IMR-90 (cell line): ENCODE results near the gene ADGRG6. TPM values are rescaled to one million over a fixed set of nuclear protein-coding genes. Genes with fewer than 3 reads are reported as not detected.

ENCODE experiments used
- ATAC-seq: fragments of 200-7000 bp; cut with Tn5 transposase; 2 replicates; pipeline ENCODE4 v1.9.1; 2020; ENCODE audit warnings: low read depth, mild to moderate bottlenecking, moderate library complexity
- BruUV-seq: library from RNA; stranded (reverse); fragments of 400-500 nt; replicated peaks from 2 replicates; lab custom pipeline; 2021; lab: Mats Ljungman, UMichigan
- CTCF ChIA-PET: fragments of 300-600 bp; formaldehyde crosslinking; extraction: SDS; loops from one replicate; lab custom pipeline; 2021; ENCODE audit warnings: antibody characterized with exemption; lab: Yijun Ruan, JAX
- POLR2A ChIA-PET: fragments of 300-600 bp; sonication (Branson Sonifier 250); formaldehyde crosslinking; loops from one replicate; lab custom pipeline; 2022; ENCODE audit warnings: antibody characterized with exemption; ENCODE audit not compliant: unreplicated experiment; lab: Charles Lee
- DNase-seq: peaks from one replicate; pipeline ENCODE4 v3.0.0; 2013
- H2AFZ ChIP-seq: replicated peaks from 2 replicates; pipeline ENCODE3; 2013; ENCODE audit warnings: low read length, mild to moderate bottlenecking; ENCODE audit not compliant: poor library complexity
- H2AK5ac ChIP-seq: 2 replicates; pipeline ENCODE4 v1.6.1; 2013; ENCODE audit warnings: low read depth, low read length, inconsistent platforms
- H2AK9ac ChIP-seq: replicated peaks from 2 replicates; pipeline ENCODE3; 2013; ENCODE audit warnings: mild to moderate bottlenecking, low read depth, low read length, moderate library complexity; ENCODE audit not compliant: poor library complexity
- H2BK120ac ChIP-seq: 2 replicates; pipeline ENCODE4 v1.6.1; 2013; ENCODE audit warnings: low read depth, low read length, inconsistent platforms
- H2BK15ac ChIP-seq: 3 replicates; pipeline ENCODE4 v1.6.1; 2013; ENCODE audit warnings: low read depth, low read length, inconsistent platforms
- H2BK20ac ChIP-seq: 2 replicates; pipeline ENCODE4 v1.6.1; 2013; ENCODE audit warnings: low read depth, mild to moderate bottlenecking, inconsistent platforms, low read length, moderate library complexity
- H2BK5ac ChIP-seq: 2 replicates; pipeline ENCODE4 v1.6.1; 2013; ENCODE audit warnings: mild to moderate bottlenecking, low read depth, low read length, inconsistent platforms; ENCODE audit not compliant: poor library complexity, severe bottlenecking
- H3K14ac ChIP-seq: replicated peaks from 2 replicates; pipeline ENCODE4 v1.6.1; 2013; ENCODE audit warnings: low read depth, low read length, inconsistent platforms
- H3K18ac ChIP-seq: 2 replicates; pipeline ENCODE4 v1.6.1; 2013; ENCODE audit warnings: low read depth, low read length, control low read depth
- H3K23ac ChIP-seq: 2 replicates; pipeline ENCODE4 v1.6.1; 2013; ENCODE audit warnings: low read depth, low read length, inconsistent platforms
- H3K27ac ChIP-seq: 2 replicates; pipeline ENCODE4 v1.5.1; 2013; ENCODE audit warnings: mild to moderate bottlenecking, control low read depth, low read length; ENCODE audit not compliant: insufficient read depth
- H3K27me3 ChIP-seq: 2 replicates; pipeline ENCODE4 v1.6.1; 2013; ENCODE audit warnings: low read length; ENCODE audit not compliant: control insufficient read depth, insufficient read depth
- H3K36me3 ChIP-seq: 2 replicates; pipeline ENCODE4 v1.6.1; 2013; ENCODE audit warnings: low read length, mixed read lengths; ENCODE audit not compliant: control insufficient read depth, insufficient read depth
- H3K4ac ChIP-seq: 2 replicates; pipeline ENCODE4 v1.6.1; 2013; ENCODE audit warnings: low read depth, low read length, inconsistent platforms
- H3K4me1 ChIP-seq: 2 replicates; pipeline ENCODE4 v1.6.1; 2013; ENCODE audit warnings: low read length, mixed read lengths; ENCODE audit not compliant: control insufficient read depth, insufficient read depth
- H3K4me2 ChIP-seq: 2 replicates; pipeline ENCODE4 v1.6.1; 2013; ENCODE audit warnings: low read depth, mild to moderate bottlenecking, control low read depth, low read length, moderate library complexity
- H3K4me3 ChIP-seq: 2 replicates; pipeline ENCODE4 v1.5.1; 2013; ENCODE audit warnings: low read depth, mild to moderate bottlenecking, control low read depth, low read length, moderate library complexity; ENCODE audit not compliant: insufficient read depth
- H3K56ac ChIP-seq: 2 replicates; pipeline ENCODE4 v1.6.1; 2013; ENCODE audit warnings: low read length, inconsistent platforms; ENCODE audit not compliant: insufficient read depth; ENCODE audit errors: extremely low read depth
- H3K79me1 ChIP-seq, 2 experiments: 2 replicates each; pipeline ENCODE4 v1.6.1; 2013; ENCODE audit warnings: low read length in 2 of 2, inconsistent platforms in 1 of 2, low read depth in 1 of 2
- H3K9ac ChIP-seq: 2 replicates; pipeline ENCODE4 v1.6.1; 2013; ENCODE audit warnings: low read depth, low read length, control low read depth
- H3K9me1 ChIP-seq: 2 replicates; pipeline ENCODE4 v1.6.1; 2013; ENCODE audit warnings: low read length, inconsistent platforms; ENCODE audit not compliant: insufficient read depth
- H3K9me3 ChIP-seq: 2 replicates; pipeline ENCODE4 v1.6.1; 2013; ENCODE audit warnings: low read length; ENCODE audit not compliant: control insufficient read depth, insufficient read depth
- H4K20me1 ChIP-seq: 2 replicates; pipeline ENCODE4 v1.6.1; 2013; ENCODE audit warnings: low read length, inconsistent platforms; ENCODE audit not compliant: insufficient read depth
- H4K5ac ChIP-seq: 2 replicates; pipeline ENCODE4 v1.6.1; 2013; ENCODE audit warnings: mild to moderate bottlenecking, low read depth, low read length, control low read depth
- H4K8ac ChIP-seq, 2 experiments: 2 replicates each; pipeline ENCODE4 v1.6.1; 2013; ENCODE audit warnings: low read depth in 2 of 2, low read length in 2 of 2, control low read depth in 1 of 2, inconsistent platforms in 1 of 2
- H4K91ac ChIP-seq: 2 replicates; pipeline ENCODE4 v1.6.1; 2013; ENCODE audit warnings: low read depth, low read length, inconsistent platforms; ENCODE audit not compliant: insufficient read depth
- BHLHE40 ChIP-seq: fragments of 150-350 bp; IDR thresholded peaks from 2 replicates; pipeline ENCODE4 v1.6.1; 2016; ENCODE audit warnings: mild to moderate bottlenecking, low read depth, low read length
- CEBPB ChIP-seq: IDR thresholded peaks from 2 replicates; pipeline ENCODE4 v1.6.1; 2012; ENCODE audit warnings: low read depth, low read length, improper control_type of control experiment
- FOS ChIP-seq: fragments of 150-350 bp; IDR thresholded peaks from 2 replicates; pipeline ENCODE4 v1.6.1; 2016; ENCODE audit warnings: low read depth, low read length
- NFE2L2 ChIP-seq: fragments of 150-350 bp; IDR thresholded peaks from 2 replicates; pipeline ENCODE4 v1.6.1; 2016; ENCODE audit warnings: low read depth, mild to moderate bottlenecking, low read length
- RCOR1 ChIP-seq: IDR thresholded peaks from 2 replicates; pipeline ENCODE4 v1.6.1; 2012; ENCODE audit warnings: mild to moderate bottlenecking, low read length, improper control_type of control experiment; ENCODE audit not compliant: insufficient replicate concordance
- SMC3 ChIP-seq: fragments of 150-350 bp; IDR thresholded peaks from 2 replicates; pipeline ENCODE4 v1.6.1; 2016; ENCODE audit warnings: low read depth, mild to moderate bottlenecking, antibody characterized with exemption, low read length, moderate library complexity
- WGBS, 2 experiments: methylation state at CpG; one replicate each; pipeline versions ENCODE4 v1.1.5 to v1.1.7; 2013; ENCODE audit warnings: missing lambda C conversion rate in 2 of 2; ENCODE audit not compliant: insufficient read length in 1 of 2; ENCODE audit errors: extremely low coverage in 2 of 2; 5-methylcytosine and 5-hydroxymethylcytosine counted together
- dilution Hi-C: fragments of 300-500 bp; cut with HindIII; formaldehyde crosslinking; loops from one replicate; pipeline ENCODE4 v1.14.3; 2018; ENCODE audit warnings: low sequenced_read_pairs; ENCODE audit not compliant: unreplicated experiment
- in situ Hi-C: fragments of 300-500 bp; cut with MboI; formaldehyde crosslinking; loops from 3 replicates; pipeline ENCODE4 v1.14.3; 2019; ENCODE audit warnings: low sequenced_read_pairs, inconsistent platforms, mixed read lengths
- intact Hi-C: fragments of 100-400 bp; cut with micrococcal nuclease; formaldehyde crosslinking; loops from 2 replicates; pipeline ENCODE4 v1.10.0; 2022
- polyA plus RNA-seq, 3 experiments: library from polyadenylated mRNA; depleted of rRNA; stranded (reverse); fragments of >200 nt; gene quantifications; 2 replicates each; pipeline ENCODE4 v1.2.3, GENCODE V29; 2012; ENCODE audit warnings: low replicate concordance in 1 of 3
- total RNA-seq: library from RNA; depleted of rRNA; stranded (reverse); fragments of >200 nt; gene quantifications from 2 replicates; pipeline ENCODE4 v1.2.3, GENCODE V29; 2012

The ADGRG6 gene
- total and polyA plus RNA-seq, 2 of the 4 experiments (the other 2 are of a cell fraction), result 10.0 to 20.3 TPM

- peak; percentile 99 for DNase-seq
- Histone ChIP-seq H3K9ac (no peak overlapping the region), H3K9me1 (peaks cover 4% of the 10 kb centered on the region), H3K23ac (no peak overlapping the region; the same call in 1 of the 2 replicates), H4K20me1 (no peaks in the 10 kb centered on the region), H3K27ac (no peak overlapping the region), H2BK5ac (peak overlapping the region; percentile 90), H3K27me3 (no peaks in the 10 kb centered on the region), H4K5ac (peak overlapping the region; percentile 19; the same call in 1 of the 2 replicates), H3K4me3 (no peak overlapping the region), H2AK5ac (no peak overlapping the region), H3K56ac (0 out of 2 replicates have a peak overlapping the region, but pooled peaks have one; percentile 23), H3K9me3 (no peaks in the 10 kb centered on the region), H3K18ac (no peak overlapping the region; the same call in 1 of the 2 replicates), H4K91ac (peak overlapping the region; percentile 77; the same call in 1 of the 2 replicates), H2BK120ac (peak overlapping the region; percentile 94), H3K4me2 (peak overlapping the region; percentile 32; the same call in 1 of the 2 replicates), H2BK15ac (no peak overlapping the region), H3K14ac (no peak overlapping the region), H2BK20ac (0 out of 2 replicates have a peak overlapping the region, but pooled peaks have one; percentile 95), H2AFZ (no peak overlapping the region), H3K4me1 (peaks cover 22% of the 10 kb centered on the region), H3K79me1 (peaks cover 0 to 4% of the 10 kb centered on the region in 2 experiments; a peak in 1 of 4 replicates), H3K36me3 (0 out of 2 replicates have a peak, but pooled peaks cover 2% of the 10 kb centered on the region), H4K8ac (peak overlapping the region in 1 of 2 experiments; percentile 38; a peak in 1 of 4 replicates), H2AK9ac (no peak overlapping the region), H3K4ac (peak overlapping the region; percentile 58; the same call in 1 of the 2 replicates)
- intact Hi-C loops, result no loop called here
- in situ Hi-C loops, result no loop called here
- dilution Hi-C loops, result no loop called here
- no TSS peak for BruUV-seq
- WGBS, 2 experiments, result no CpG with 5 or more reads among the region's 3 CpGs
- peak; percentile 88 for TF ChIP-seq FOS
- peak; percentile 70 for TF ChIP-seq BHLHE40
- TF ChIP-seq NFE2L2, result peak; percentile 50
- peak; percentile 80 for TF ChIP-seq CEBPB
- no peak for TF ChIP-seq RCOR1
- no peak for TF ChIP-seq SMC3
- CTCF ChIA-PET, result no interaction called here
- POLR2A ChIA-PET, result no interaction called here
- peak; percentile 84 for ATAC-seq
These were observed 114.4 kb downstream of the ADGRG6 start for GRCh38 chr6:142416179-142416578.
